A549 (cell line): Measurements from ENCODE around the gene WWP2. TPM values are rescaled to one million over a fixed set of nuclear protein-coding genes. Genes with fewer than 3 reads are reported as not detected.
"Not testable (repeated sequence)": the region's sequence is repeated elsewhere in the genome, so short reads cannot be mapped to it uniquely, and the experiment has no call there.

Experiments
- ATAC-seq, 2 experiments: fragments of 200-7000 bp in 1 of 2; fragments of >200 bp in 1 of 2; cut with Nextera tagmentation in 1 of 2; cut with Tn5 transposase in 1 of 2; 3 replicates each; pipeline versions ENCODE4 v1.8.0 to v1.9.1; 2018 to 2020; ENCODE audit warnings: mild to moderate bottlenecking in 1 of 2, moderate library complexity in 1 of 2
- CTCF ChIA-PET: fragments of 300-600 bp; sonication (Branson Sonifier 250); formaldehyde crosslinking; extraction: SDS; loops from one replicate; lab custom pipeline; 2021; ENCODE audit warnings: antibody characterized with exemption, inconsistent platforms; lab: Yijun Ruan, JAX
- POLR2A ChIA-PET: fragments of 350-600 bp; formaldehyde crosslinking; extraction: SDS; loops from one replicate; lab custom pipeline; 2021; ENCODE audit warnings: antibody characterized with exemption, inconsistent platforms; lab: Yijun Ruan, JAX
- DNase-seq, 2 experiments: peaks; one replicate each; pipeline versions ENCODE4 v3.0.0 to v3.0.0-alpha.2; 2011 to 2016; ENCODE audit warnings: low read depth in 1 of 2, low spot score in 1 of 2
- FAIRE-seq: peaks from 2 replicates; lab custom pipeline; 2011; peaks lifted over from hg19 to GRCh38; lab: Jason Lieb, UNC
- H3K27ac ChIP-seq, 2 experiments: fragments of >200 bp; sonication (Bioruptor Twin); formaldehyde crosslinking; 3 replicates each; pipeline ENCODE4 v1.5.1; 2016 to 2017
- H3K4me1 ChIP-seq: fragments of >200 bp; sonication (Bioruptor Twin); formaldehyde crosslinking; 3 replicates; pipeline ENCODE4 v1.6.1; 2016
- H3K4me2 ChIP-seq: fragments of >200 bp; sonication (Bioruptor Twin); formaldehyde crosslinking; 3 replicates; pipeline ENCODE4 v1.6.1; 2016
- H3K4me3 ChIP-seq: fragments of >200 bp; sonication (Bioruptor Twin); formaldehyde crosslinking; 3 replicates; pipeline ENCODE4 v1.5.1; 2016
- H3K9me3 ChIP-seq: fragments of >200 bp; sonication (Bioruptor Twin); formaldehyde crosslinking; 3 replicates; pipeline ENCODE4 v1.6.1; 2016
- BHLHE40 ChIP-seq: IDR thresholded peaks from 2 replicates; pipeline ENCODE4 v1.6.1; 2012; ENCODE audit warnings: low read depth, low read length, inconsistent platforms
- CEBPB ChIP-seq, 2 experiments: fragments of >200 bp in 1 of 2; sonication (Bioruptor Twin) in 1 of 2; formaldehyde crosslinking in 1 of 2; IDR thresholded peaks; 2 replicates each; pipeline ENCODE4 v1.6.1; 2012 to 2016
- EHMT2 ChIP-seq: fragments of 200-600 bp; sonication (generic); IDR thresholded peaks from 2 replicates; pipeline ENCODE4 v1.6.1; 2016; ENCODE audit warnings: antibody characterized with exemption, low read depth, mild to moderate bottlenecking, moderate library complexity
- EP300 ChIP-seq, 2 experiments: fragments of >200 bp; sonication (Bioruptor Twin); formaldehyde crosslinking; IDR thresholded peaks; 2 replicates in 1 of 2; 3 replicates in 1 of 2; pipeline ENCODE4 v1.6.1; 2016 to 2017
- HOXB13 ChIP-seq: fragments of 250-450 bp; sonication (Bioruptor Pico); IDR thresholded peaks from 2 replicates; pipeline ENCODE4 v1.5.0; 2020; ENCODE audit warnings: low read depth, mild to moderate bottlenecking, moderate library complexity
- JUN ChIP-seq, 2 experiments: fragments of >200 bp; sonication (Bioruptor Twin); formaldehyde crosslinking; IDR thresholded peaks; 2 replicates in 1 of 2; 3 replicates in 1 of 2; pipeline ENCODE4 v1.6.1; 2016 to 2017
- KDM5A ChIP-seq: fragments of 200-600 bp; sonication (generic); IDR thresholded peaks from 2 replicates; pipeline ENCODE4 v1.6.1; 2016; ENCODE audit warnings: antibody characterized with exemption, mild to moderate bottlenecking
- MAZ ChIP-seq: fragments of 150-350 bp; IDR thresholded peaks from 2 replicates; pipeline ENCODE4 v1.6.1; 2014; ENCODE audit warnings: antibody characterized with exemption, low read depth, low read length, borderline replicate concordance
- NPAS2 ChIP-seq: fragments of 250-450 bp; sonication (Bioruptor Pico); IDR thresholded peaks from 2 replicates; pipeline ENCODE4 v1.8.0; 2022; ENCODE audit warnings: mild to moderate bottlenecking, moderate library complexity, borderline replicate concordance
- NR3C1 ChIP-seq: fragments of >200 bp; sonication (Bioruptor Twin); formaldehyde crosslinking; IDR thresholded peaks from 3 replicates; pipeline ENCODE4 v1.6.1; 2017
- POLR2AphosphoS2 ChIP-seq: conservative IDR thresholded peaks from 2 replicates; pipeline ENCODE4 v1.6.1; 2012; ENCODE audit warnings: low read length, improper control_type of control experiment, inconsistent platforms
- RAD21 ChIP-seq, 2 experiments: fragments of >200 bp in 1 of 2; sonication (Bioruptor Twin) in 1 of 2; formaldehyde crosslinking in 1 of 2; IDR thresholded peaks in 1 of 2; conservative IDR thresholded peaks in 1 of 2; 2 replicates in 1 of 2; 3 replicates in 1 of 2; pipeline ENCODE4 v1.6.1; 2012 to 2018; ENCODE audit warnings: inconsistent platforms in 1 of 2
- SREBF2 ChIP-seq: fragments of 450-650 bp; IDR thresholded peaks from 2 replicates; pipeline ENCODE4 v1.6.1; 2014; ENCODE audit warnings: mild to moderate bottlenecking, moderate library complexity
- TFCP2L1 ChIP-seq: fragments of 250-450 bp; sonication (Bioruptor Pico); IDR thresholded peaks from 2 replicates; pipeline ENCODE4 v1.5.0; 2021; ENCODE audit warnings: mild to moderate bottlenecking
- TP53 ChIP-seq: fragments of 250-450 bp; sonication (Bioruptor Pico); IDR thresholded peaks from 2 replicates; pipeline ENCODE4 v1.5.0; 2021; ENCODE audit warnings: mild to moderate bottlenecking, moderate library complexity
- ZFP36 ChIP-seq: fragments of 450-650 bp; IDR thresholded peaks from 2 replicates; pipeline ENCODE4 v1.6.1; 2014; ENCODE audit warnings: borderline replicate concordance; ENCODE audit not compliant: partially characterized antibody
- ZSCAN20 ChIP-seq: fragments of 250-450 bp; sonication (Bioruptor Pico); IDR thresholded peaks from 2 replicates; pipeline ENCODE4 v1.8.0; 2022; ENCODE audit warnings: mild to moderate bottlenecking, moderate library complexity
- WGBS: methylation state at CpG from one replicate; pipeline ENCODE4 v1.1.6; 2017; ENCODE audit errors: missing lambda C conversion rate; 5-methylcytosine and 5-hydroxymethylcytosine counted together
- polyA plus RNA-seq, 4 experiments: library from polyadenylated mRNA; depleted of rRNA in 3 of 4; stranded (reverse); fragments of >200 nt; fragmentation: RNase III in 1 of 4; extraction: RNeasy Plus Mini Kit Qiagen cat#74134 plus additional on column Dnase treatment in 1 of 4; gene quantifications; 2 replicates in 3 of 4; 3 replicates in 1 of 4; pipeline ENCODE4 v1.2.3, GENCODE V29; 2011 to 2017
- TF ChIP-seq, protein P1 (sequence below): IDR thresholded peaks from 2 replicates; pipeline ENCODE4 v1.6.1; 2012
- TF ChIP-seq, protein P2 (sequence below): IDR thresholded peaks from 2 replicates; pipeline ENCODE4 v1.6.1; 2012
- TF ChIP-seq, protein P3 (sequence below): fragments of >200 bp; sonication (Bioruptor Twin); formaldehyde crosslinking; IDR thresholded peaks from 3 replicates; pipeline ENCODE4 v1.6.1; 2016
- TF ChIP-seq, protein P4 (sequence below): fragments of 200-600 bp; sonication (generic); IDR thresholded peaks from 2 replicates; pipeline ENCODE4 v1.6.1; 2016; ENCODE audit warnings: antibody characterized with exemption, mild to moderate bottlenecking, moderate library complexity
- TF ChIP-seq, protein P5 (sequence below): fragments of 150-350 bp; IDR thresholded peaks from 2 replicates; pipeline ENCODE4 v1.6.1; 2014; ENCODE audit warnings: low read depth, mild to moderate bottlenecking, low read length

Gene WWP2
- polyA plus RNA-seq, 2 of the 4 experiments (the other 2 are of a cell fraction), result 16.1 to 16.2 TPM

DNA sequence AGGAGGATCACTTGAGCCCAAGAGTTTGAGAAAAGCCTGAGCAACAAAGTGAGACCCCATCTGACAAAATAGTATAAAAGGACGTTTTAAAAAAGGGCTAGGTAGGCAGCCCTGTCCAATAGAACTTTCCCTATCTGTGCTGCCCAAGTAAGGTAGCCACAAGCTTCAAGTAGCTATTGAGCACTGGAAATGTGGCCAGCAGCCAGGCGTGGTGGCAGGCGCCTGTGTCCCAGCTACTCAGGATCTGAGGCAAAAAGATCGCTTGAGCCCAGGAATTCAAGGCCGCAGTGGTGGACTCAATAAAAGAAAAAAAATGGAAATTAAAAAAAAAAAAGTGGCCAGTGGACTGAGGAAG lies 34.2 kb upstream of the WWP2 start:
- ATAC-seq (no peak), FAIRE-seq (no peak), DNase-seq (no peak)
- Histone ChIP-seq H3K4me1 (peaks cover 19% of the 10 kb centered on the region), H3K4me3 (peak overlapping the region; percentile 77), H3K27ac (peak overlapping the region; percentile 95 to 99), H3K4me2 (peak overlapping the region; percentile 94), H3K9me3 (no peaks in the 10 kb centered on the region)
- ChIA-PET CTCF (interaction anchor here (1.2 to 18.6 kb wide), 4 partner anchors 12 to 28 kb away, joined by 3 to 160 read pairs (median 12); partner anchors contain the start of gene NOB1), POLR2A (interaction anchor here (0.7 to 5.3 kb wide), 5 partner anchors 11 to 27 kb away, joined by 3 to 59 read pairs (median 10); partner anchors contain the start of gene NOB1)
- 33% methylated on average over 5 of the region's 5 CpGs for WGBS
- TF ChIP-seq HOXB13 (CRISPR knock-in tag), result 0 out of 2 replicates have a peak, but pooled peaks have one; percentile 0
- TF ChIP-seq, protein P1, sequence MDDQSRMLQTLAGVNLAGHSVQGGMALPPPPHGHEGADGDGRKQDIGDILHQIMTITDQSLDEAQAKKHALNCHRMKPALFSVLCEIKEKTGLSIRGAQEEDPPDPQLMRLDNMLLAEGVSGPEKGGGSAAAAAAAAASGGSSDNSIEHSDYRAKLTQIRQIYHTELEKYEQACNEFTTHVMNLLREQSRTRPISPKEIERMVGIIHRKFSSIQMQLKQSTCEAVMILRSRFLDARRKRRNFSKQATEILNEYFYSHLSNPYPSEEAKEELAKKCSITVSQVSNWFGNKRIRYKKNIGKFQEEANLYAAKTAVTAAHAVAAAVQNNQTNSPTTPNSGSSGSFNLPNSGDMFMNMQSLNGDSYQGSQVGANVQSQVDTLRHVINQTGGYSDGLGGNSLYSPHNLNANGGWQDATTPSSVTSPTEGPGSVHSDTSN, result no peak
- TF ChIP-seq EP300 (IDR thresholded peaks at IDR 0.05), result no peak
- TF ChIP-seq POLR2AphosphoS2, result 0 out of 2 replicates have a peak, but pooled peaks have one; percentile 40
- no peak for TF ChIP-seq NPAS2 (CRISPR knock-in tag)
- TF ChIP-seq, protein P2, sequence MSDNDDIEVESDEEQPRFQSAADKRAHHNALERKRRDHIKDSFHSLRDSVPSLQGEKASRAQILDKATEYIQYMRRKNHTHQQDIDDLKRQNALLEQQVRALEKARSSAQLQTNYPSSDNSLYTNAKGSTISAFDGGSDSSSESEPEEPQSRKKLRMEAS, result peak; percentile 27; the same call in 1 of the 2 replicates
- no peak for TF ChIP-seq CEBPB (IDR thresholded peaks at IDR 0.05)
- TF ChIP-seq JUN (IDR thresholded peaks at IDR 0.05), result no peak
- TF ChIP-seq, protein P3, sequence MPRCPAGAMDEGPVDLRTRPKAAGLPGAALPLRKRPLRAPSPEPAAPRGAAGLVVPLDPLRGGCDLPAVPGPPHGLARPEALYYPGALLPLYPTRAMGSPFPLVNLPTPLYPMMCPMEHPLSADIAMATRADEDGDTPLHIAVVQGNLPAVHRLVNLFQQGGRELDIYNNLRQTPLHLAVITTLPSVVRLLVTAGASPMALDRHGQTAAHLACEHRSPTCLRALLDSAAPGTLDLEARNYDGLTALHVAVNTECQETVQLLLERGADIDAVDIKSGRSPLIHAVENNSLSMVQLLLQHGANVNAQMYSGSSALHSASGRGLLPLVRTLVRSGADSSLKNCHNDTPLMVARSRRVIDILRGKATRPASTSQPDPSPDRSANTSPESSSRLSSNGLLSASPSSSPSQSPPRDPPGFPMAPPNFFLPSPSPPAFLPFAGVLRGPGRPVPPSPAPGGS, result no peak

DNA sequence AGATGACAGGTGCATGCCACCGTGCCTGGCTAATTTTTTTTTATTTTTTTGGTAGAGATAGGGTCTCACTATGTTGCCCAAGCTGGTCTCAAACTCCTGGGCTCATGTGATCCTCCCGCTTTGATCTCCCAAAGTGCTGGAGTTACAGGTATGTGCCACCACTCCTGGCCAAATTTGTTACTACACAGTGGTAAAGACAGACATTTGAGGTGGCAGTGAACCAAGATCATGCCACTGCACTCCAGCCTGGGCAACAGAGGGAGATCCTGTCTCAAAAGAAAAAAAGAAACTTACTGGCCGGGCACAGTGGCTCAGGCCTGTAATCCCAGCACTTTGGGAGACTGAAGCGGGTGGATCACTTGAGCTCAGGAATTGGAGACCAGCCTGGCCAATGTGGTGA lies 33.1 kb upstream of the WWP2 start:
- ATAC-seq, H3K4me3 ChIP-seq, POLR2A ChIA-PET, H3K9me3 ChIP-seq, FAIRE-seq, DNase-seq: not testable (repeated sequence)
- TF ChIP-seq ZFP36, result peak; percentile 51
- H3K27ac ChIP-seq, result peak overlapping the region; percentile 95 to 99
- CTCF ChIA-PET, result interaction anchor here (1.1 to 18.6 kb wide), 3 partner anchors 8 to 27 kb away, joined by 3 to 160 read pairs (median 17); partner anchors contain the start of gene NOB1
- peak overlapping the region; percentile 94 for H3K4me2 ChIP-seq
- H3K4me1 ChIP-seq, result peaks cover 19% of the 10 kb centered on the region
- 96% methylated on average over 4 of the region's 4 CpGs for WGBS

DNA sequence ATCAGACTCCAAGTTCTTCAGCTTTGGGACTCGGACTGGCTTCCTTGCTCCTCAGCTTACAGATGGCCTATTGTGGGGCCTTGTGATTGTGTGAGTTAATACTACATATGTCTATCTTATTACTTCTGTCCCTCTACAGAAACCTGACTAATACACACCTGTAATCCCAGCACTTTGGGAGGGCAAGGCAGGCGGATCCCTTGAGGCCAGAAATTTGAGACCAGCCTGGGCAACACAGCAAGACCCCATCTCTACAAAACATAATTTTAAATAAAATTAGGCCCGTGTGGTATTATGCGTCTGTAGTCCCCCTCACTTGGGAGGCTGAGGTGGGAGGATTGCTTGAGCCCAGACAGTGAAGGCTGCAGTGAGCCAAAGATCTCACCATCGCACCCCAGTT lies 30.9 kb upstream of the WWP2 start:
- H3K4me1 ChIP-seq, result peaks cover 19% of the 10 kb centered on the region
- not testable (repeated sequence) for ATAC-seq, H3K9me3 ChIP-seq, H3K4me3 ChIP-seq, H3K4me2 ChIP-seq, DNase-seq, H3K27ac ChIP-seq, FAIRE-seq
- WGBS, result 90% methylated on average over 5 of the region's 5 CpGs
- ChIA-PET CTCF (interaction anchor here (0.7 to 18.6 kb wide), 2 partner anchors 19 to 25 kb away, joined by 4 to 160 read pairs; partner anchors contain the start of gene NOB1), POLR2A (interaction anchor here (0.7 kb wide), 1 partner anchor 199 kb away, joined by 5 read pairs; no protein-coding TSS in a partner anchor)

DNA sequence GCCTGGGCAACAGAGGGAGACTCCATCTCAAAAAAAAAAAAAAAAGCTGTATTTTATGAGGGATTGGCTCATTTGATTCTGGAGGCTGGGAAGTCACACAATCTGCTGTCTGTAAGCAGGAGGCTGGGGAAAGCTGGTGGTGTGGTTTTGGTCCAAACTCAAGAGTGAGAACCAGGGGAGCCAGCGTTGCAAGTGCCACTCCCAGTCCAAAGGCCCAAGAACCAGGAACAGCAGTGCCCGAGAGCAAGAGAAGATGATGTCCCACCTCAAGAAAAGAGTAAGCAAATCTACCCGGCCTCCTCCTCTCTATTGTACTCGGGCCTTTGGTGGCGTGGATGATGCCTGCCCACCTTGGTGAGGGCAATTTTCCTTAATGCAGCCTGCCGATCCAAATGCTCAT lies 30.0 kb upstream of the WWP2 start:
- no peak for ATAC-seq
- Histone ChIP-seq H3K4me1 (peaks cover 19% of the 10 kb centered on the region), H3K27ac (0 out of 6 replicates have a peak overlapping the region, but pooled peaks of 1 of the 2 experiments have one; percentile 15), H3K9me3 (no peaks in the 10 kb centered on the region), H3K4me3 (no peak overlapping the region), H3K4me2 (no peak overlapping the region)
- FAIRE-seq, result no peak
- WGBS, result 94% methylated on average over 6 of the region's 6 CpGs
- ChIA-PET POLR2A (interaction anchor here (0.7 kb wide), 1 partner anchor 200 kb away, joined by 5 read pairs; no protein-coding TSS in a partner anchor), CTCF (interaction anchor here (0.7 to 18.6 kb wide), 3 partner anchors 18 to 24 kb away, joined by 3 to 160 read pairs (median 4); partner anchors contain the start of gene NOB1)
- DNase-seq, result no peak
- TF ChIP-seq ZSCAN20 (CRISPR knock-in tag) (no peak), TFCP2L1 (CRISPR knock-in tag) (no peak), RAD21 (conservative IDR thresholded peaks at IDR 0.05 in 1 of 2, IDR thresholded peaks at IDR 0.05 in 1 of 2) (no peak), POLR2AphosphoS2 (no peak), MAZ (no peak), TP53 (CRISPR knock-in tag) (no peak), KDM5A (no peak), SREBF2 (no peak), EHMT2 (no peak), NR3C1 (no peak), BHLHE40 (no peak)
- TF ChIP-seq, protein P4, sequence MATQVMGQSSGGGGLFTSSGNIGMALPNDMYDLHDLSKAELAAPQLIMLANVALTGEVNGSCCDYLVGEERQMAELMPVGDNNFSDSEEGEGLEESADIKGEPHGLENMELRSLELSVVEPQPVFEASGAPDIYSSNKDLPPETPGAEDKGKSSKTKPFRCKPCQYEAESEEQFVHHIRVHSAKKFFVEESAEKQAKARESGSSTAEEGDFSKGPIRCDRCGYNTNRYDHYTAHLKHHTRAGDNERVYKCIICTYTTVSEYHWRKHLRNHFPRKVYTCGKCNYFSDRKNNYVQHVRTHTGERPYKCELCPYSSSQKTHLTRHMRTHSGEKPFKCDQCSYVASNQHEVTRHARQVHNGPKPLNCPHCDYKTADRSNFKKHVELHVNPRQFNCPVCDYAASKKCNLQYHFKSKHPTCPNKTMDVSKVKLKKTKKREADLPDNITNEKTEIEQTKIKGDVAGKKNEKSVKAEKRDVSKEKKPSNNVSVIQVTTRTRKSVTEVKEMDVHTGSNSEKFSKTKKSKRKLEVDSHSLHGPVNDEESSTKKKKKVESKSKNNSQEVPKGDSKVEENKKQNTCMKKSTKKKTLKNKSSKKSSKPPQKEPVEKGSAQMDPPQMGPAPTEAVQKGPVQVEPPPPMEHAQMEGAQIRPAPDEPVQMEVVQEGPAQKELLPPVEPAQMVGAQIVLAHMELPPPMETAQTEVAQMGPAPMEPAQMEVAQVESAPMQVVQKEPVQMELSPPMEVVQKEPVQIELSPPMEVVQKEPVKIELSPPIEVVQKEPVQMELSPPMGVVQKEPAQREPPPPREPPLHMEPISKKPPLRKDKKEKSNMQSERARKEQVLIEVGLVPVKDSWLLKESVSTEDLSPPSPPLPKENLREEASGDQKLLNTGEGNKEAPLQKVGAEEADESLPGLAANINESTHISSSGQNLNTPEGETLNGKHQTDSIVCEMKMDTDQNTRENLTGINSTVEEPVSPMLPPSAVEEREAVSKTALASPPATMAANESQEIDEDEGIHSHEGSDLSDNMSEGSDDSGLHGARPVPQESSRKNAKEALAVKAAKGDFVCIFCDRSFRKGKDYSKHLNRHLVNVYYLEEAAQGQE, result no peak
- TF ChIP-seq, protein P5, sequence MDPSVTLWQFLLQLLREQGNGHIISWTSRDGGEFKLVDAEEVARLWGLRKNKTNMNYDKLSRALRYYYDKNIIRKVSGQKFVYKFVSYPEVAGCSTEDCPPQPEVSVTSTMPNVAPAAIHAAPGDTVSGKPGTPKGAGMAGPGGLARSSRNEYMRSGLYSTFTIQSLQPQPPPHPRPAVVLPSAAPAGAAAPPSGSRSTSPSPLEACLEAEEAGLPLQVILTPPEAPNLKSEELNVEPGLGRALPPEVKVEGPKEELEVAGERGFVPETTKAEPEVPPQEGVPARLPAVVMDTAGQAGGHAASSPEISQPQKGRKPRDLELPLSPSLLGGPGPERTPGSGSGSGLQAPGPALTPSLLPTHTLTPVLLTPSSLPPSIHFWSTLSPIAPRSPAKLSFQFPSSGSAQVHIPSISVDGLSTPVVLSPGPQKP, result no peak
